HL-60 (cell line): Measurements from ENCODE around the gene GSDMA.

Experiments
- CTCF ChIP-seq: IDR thresholded peaks from one replicate; pipeline ENCODE4 v1.5.1; 2011; ENCODE audit warnings: low read length, control low read depth, inconsistent platforms; ENCODE audit not compliant: insufficient read depth
- GABPA ChIP-seq: IDR thresholded peaks from 2 replicates; pipeline ENCODE4 v1.6.1; 2012; ENCODE audit warnings: low read depth
- POLR2AphosphoS5 ChIP-seq: IDR thresholded peaks from 2 replicates; pipeline ENCODE4 v1.6.1; 2012; ENCODE audit warnings: low read depth
- SPI1 ChIP-seq: IDR thresholded peaks from 2 replicates; pipeline ENCODE4 v1.6.1; 2012; ENCODE audit warnings: low read depth, mild to moderate bottlenecking, borderline replicate concordance
- TF ChIP-seq, protein P1 (sequence below): IDR thresholded peaks from 2 replicates; pipeline ENCODE4 v1.6.1; 2012; ENCODE audit warnings: low read depth; ENCODE audit not compliant: insufficient replicate concordance

DNA sequence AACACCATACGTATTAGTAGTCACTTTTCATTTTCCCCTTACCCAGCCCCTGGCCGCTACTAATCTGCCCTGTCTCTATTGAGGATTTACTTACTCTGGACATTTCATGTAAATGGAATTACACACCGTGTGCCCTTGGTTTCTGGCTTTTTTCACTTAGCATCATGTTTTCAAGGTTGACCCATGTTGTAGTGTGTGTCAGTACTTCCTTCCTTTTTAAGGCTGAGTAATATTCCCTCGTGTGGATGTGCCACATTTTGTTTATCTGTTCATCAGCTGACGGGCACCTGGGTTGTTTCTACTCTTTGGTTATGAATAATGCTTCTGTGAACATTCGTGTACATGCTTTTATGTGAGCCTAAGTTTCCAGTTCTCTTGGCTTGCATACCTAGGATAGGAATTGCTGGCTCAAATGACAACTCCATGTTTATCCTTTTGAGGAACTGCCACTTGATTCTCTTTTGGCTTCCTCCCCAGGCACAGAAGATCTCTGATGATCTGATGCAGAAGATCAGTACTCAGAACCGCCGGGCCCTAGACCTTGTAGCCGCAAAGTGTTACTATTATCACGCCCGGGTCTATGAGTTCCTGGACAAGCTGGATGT lies 25.5 kb downstream of the GSDMA start:
- TF ChIP-seq CTCF (no peak), POLR2AphosphoS5 (no peak), GABPA (no peak), SPI1 (no peak)
- TF ChIP-seq, protein P1, sequence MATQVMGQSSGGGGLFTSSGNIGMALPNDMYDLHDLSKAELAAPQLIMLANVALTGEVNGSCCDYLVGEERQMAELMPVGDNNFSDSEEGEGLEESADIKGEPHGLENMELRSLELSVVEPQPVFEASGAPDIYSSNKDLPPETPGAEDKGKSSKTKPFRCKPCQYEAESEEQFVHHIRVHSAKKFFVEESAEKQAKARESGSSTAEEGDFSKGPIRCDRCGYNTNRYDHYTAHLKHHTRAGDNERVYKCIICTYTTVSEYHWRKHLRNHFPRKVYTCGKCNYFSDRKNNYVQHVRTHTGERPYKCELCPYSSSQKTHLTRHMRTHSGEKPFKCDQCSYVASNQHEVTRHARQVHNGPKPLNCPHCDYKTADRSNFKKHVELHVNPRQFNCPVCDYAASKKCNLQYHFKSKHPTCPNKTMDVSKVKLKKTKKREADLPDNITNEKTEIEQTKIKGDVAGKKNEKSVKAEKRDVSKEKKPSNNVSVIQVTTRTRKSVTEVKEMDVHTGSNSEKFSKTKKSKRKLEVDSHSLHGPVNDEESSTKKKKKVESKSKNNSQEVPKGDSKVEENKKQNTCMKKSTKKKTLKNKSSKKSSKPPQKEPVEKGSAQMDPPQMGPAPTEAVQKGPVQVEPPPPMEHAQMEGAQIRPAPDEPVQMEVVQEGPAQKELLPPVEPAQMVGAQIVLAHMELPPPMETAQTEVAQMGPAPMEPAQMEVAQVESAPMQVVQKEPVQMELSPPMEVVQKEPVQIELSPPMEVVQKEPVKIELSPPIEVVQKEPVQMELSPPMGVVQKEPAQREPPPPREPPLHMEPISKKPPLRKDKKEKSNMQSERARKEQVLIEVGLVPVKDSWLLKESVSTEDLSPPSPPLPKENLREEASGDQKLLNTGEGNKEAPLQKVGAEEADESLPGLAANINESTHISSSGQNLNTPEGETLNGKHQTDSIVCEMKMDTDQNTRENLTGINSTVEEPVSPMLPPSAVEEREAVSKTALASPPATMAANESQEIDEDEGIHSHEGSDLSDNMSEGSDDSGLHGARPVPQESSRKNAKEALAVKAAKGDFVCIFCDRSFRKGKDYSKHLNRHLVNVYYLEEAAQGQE = no peak
